Ramos (cell line): ENCODE measurements around the gene MADCAM1.

Source experiments
- in situ Hi-C: fragments of 300-500 bp; cut with MboI; formaldehyde crosslinking; loops from one replicate; pipeline ENCODE4 v1.14.3; 2022; ENCODE audit warnings: low sequenced_read_pairs; ENCODE audit not compliant: unreplicated experiment

MADCAM1 gene

DNA sequence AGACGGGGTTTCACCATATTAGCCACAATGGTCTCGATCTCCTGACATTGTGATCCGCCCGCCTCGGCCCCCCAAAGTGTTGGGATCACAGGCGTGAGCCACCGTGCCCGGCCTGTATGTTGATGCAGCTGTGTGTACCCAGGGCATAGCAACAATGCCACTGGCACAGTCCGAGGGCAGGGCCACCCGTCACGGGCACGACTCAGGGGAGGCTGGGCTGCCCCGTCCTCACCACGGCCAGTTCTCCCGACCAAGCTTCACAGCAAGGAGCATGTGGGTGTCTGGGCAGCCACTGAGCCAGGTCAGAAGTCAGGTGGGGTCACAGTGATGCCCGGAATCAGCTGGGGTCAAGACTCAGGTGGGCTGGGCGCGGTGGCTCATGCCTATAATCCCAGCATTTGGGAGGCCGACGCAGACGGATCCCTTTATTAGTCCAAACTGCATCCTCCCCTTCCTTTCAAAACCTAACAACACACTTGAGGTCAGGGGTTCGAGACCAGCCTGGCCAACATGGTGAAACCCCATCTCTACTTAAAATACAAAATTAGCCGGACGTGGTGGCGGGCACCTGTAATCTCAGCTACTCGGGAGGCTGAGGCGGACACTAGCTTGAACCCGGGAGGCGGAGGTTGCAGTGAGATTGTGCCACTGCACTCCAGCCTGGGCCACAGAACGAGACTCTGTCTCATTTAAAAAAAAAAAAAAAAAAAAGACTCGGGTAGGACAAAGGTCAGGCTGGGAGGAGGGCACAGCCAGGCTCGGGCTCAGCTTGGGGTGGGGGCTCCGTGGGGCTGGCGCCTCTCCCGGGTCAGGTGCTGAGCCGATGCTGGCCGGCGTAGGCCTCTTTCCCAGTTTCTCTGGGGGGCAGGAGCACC is 34.1 kb downstream of the MADCAM1 start:
- in situ Hi-C loops, result no loop called here

GRCh38 chr19:531009-531752 is 34.9 kb downstream of the MADCAM1 start:
- in situ Hi-C loops, result no loop called here

DNA sequence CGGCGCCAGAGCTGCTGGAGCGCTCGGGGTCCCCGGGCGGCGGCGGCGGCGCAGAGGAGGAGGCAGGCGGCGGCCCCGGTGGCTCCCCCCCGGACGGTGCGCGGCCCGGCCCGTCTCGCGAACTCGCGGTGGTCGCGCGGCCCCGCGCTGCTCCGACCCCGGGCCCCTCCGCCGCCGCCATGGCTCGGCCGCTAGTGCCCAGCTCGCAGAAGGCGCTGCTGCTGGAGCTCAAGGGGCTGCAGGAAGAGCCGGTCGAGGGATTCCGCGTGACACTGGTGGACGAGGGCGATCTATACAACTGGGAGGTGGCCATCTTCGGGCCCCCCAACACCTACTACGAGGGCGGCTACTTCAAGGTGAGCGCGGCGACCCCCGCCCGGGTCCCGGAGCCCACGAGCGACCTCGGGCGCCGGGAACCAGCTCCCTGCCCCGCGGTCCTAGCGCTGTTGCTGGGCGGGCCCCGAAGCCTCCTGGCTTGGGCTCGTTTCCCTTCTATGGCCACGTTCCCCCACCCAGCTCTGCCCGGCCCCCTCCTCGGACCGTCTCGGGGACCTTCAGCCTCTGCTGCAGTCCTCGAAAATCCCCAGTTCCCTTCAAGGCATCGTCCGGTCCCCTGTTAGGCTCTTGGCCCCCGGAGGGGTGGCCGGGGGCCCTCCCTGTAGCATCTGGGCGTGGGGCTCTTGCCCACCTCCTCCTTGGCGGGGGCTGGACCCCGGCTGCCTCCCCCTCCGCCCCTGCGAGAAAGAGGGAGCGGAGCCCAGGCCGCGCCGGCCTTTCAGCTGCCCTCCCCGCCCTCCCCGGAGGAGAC is 35.7 kb downstream of the MADCAM1 start, which contains the start of gene CDC34:
Gene CDC34, plus strand, starts transcription at position 8 of the 808 bp plus-strand sequence. Its CDS starts 172 bp downstream, at position 180.
- in situ Hi-C loops, result no loop called here

DNA sequence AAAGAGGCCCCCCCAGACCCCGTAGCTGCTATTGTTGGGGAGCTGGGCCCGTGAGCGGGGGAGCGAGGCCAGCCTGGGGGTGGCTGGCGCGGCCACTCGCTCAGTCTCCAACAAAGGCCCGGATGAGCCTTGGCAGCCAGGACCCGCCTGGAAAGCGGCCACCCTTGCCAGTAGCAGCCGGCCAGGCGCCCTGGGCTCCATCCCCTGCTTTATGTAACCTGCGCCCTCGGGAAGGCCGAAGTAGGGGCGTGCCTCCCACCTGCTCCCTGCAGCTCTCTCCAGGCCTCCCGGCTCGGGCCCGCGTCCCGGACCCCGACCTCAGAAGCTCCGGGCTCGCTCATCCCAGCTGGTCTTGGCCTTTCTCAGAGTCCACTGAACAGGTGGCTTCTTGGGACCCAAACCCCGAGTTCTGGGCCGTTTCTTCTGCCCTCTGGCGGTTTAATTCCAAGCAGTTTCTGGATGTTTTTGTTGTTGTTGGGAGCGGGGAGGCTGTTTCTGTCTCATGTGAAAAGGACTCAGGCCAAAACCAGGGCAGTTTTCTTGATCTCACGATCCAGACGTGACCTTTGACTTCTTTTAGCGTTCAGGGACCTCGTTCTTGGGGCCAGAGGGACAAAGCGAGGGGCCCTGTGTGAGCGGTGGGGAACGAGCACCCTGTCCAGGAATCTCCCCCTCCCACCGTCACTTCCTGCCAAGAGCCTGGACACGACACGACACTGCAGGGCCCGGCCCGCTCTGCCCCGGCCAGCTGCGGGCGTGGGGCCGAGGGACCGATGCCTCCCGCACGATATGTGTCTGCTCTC is 36.5 kb downstream of the MADCAM1 start:
- in situ Hi-C loops, result no loop called here

- in situ Hi-C loops, result no loop called here
Measured at GRCh38 chr19:533364-534058, 37.2 kb downstream of the MADCAM1 start.

DNA sequence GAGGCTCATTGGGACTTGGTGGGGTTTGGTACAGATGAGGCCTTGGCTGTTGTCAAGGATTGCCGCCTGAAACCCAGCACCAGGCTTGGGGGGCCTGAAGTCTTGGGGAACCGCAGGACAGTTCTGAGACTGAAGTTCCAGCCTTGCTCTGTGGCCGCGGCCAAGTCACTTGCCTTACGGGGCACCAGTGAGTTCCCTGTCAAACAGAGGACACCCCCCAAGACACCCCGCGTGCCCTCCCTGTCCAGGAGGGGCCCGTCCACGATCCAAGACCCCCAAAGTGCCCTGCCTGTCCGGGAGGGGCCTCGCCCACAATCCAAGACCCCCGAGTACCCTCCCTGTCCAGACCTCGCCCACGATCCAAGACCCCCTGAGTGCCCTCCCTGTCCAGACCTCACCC is 37.8 kb downstream of the MADCAM1 start:
- in situ Hi-C loops, result no loop called here

DNA sequence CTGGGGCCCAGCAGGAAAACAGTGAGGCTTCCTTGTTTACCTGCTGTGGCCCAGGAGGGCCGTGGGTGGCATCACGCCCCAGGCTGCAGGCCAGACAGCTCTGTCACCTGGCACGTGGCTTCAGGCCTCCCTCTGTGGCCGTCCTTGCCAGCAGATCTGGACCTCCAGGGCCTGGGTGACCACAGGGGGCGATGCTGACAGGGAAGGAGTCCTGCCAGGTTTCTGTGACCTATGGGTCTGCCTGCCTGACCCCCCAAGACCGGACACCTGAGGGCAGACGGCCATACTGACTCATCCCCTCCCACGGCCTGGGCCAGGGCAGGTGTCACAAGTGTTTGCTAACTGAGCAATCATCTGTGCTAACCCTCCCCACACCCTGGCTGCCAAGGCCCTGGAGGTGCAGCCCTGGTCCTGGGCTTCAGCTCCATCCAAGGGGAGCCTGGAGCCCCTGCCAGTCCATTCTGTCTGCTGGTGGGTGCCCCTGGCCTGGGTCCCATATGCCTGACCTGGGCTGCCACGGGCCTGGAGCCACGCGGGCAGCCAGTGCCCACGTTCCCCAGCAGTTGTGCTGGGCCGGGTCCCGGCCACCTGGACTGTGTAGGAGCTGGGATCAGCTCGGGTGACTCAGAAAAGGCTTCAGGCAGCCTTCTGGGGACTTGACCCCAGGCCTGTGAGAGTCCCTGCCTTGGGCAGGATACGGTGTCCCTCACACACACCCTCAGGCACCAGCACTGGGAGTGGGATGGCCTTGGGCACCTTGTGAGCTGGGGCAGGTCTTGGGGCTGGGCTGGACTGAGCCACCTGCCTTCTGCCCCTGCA is 38.9 kb downstream of the MADCAM1 start:
- in situ Hi-C loops, result no loop called here

DNA sequence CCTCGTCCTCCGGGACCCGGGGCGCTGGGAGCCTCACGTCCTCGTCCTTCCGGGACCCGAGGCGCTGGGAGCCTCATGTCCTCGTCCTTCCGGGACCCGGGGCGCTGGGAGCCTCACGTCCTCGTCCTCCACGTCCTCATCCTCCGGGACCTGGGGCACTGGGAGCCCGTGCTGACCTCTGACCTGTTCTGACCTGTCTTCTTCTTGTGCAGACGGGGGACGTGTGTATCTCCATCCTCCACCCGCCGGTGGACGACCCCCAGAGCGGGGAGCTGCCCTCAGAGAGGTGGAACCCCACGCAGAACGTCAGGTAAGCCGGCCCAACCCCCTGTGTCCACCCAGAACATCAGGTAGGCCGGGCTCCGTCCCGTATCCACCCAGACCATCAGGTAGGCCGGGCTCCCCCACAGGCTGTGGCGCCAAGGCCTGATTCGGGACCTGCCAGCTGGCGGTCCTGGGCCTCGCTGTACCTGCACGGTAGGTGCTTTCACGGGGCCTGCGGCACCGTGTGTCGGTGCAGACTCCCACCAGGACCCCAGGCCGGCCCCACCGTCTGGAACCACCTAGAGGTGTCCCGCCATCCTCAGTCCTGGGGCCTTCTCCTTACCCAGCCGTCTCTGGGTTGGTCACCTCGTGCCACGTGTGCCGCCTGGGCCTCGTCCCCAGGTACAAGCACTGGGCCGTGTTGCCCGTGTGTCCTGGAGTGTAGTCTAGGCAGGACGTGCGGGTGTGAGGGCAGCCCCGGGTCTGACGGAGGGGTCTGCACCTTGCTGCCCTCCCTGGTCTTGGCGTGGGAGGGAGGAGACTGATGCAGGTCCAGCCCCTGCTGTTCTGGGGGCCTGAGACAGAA is 40.0 kb downstream of the MADCAM1 start:
- in situ Hi-C loops, result no loop called here

GRCh38 chr19:536881-537404 is 40.7 kb downstream of the MADCAM1 start:
- in situ Hi-C loops, result no loop called here

DNA sequence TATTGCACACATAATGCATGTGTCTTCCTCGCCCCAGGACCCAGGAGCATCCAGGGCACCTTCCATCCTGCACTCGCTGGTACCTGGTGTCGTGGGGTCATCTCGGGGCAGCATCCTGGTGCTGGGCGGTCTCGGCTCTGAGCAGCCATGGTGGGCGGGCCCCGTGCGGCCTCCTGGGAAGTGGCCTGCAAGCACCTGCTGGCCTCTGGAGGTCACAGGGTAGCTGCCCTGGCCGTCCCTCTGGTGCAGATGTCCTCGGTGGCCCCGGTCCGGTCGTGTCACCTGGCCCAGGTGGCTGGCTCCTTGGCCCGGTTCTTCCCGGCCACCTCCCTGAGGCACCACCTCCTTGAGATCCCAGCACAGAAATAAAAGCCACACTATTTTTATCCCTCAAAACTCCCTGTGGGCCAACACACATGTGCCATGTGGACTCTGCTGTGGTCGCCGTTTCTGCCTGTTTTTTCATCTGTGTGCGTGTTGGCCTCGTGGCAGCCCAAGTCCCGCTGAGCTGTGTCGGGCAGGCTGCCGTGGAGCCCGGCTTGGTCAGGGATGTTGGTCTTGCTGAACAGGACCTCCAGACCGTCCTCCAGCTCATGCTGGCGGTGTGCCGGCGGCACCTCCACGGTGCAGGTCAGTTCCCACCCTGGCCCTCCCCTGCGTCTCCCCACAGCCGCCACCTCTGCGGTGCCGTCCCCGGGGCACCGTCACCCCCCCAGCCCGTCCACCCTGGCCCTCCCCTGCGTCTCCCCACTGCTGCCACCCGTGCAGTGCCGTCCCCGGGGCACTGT is 42.5 kb downstream of the MADCAM1 start:
- in situ Hi-C loops, result no loop called here

DNA sequence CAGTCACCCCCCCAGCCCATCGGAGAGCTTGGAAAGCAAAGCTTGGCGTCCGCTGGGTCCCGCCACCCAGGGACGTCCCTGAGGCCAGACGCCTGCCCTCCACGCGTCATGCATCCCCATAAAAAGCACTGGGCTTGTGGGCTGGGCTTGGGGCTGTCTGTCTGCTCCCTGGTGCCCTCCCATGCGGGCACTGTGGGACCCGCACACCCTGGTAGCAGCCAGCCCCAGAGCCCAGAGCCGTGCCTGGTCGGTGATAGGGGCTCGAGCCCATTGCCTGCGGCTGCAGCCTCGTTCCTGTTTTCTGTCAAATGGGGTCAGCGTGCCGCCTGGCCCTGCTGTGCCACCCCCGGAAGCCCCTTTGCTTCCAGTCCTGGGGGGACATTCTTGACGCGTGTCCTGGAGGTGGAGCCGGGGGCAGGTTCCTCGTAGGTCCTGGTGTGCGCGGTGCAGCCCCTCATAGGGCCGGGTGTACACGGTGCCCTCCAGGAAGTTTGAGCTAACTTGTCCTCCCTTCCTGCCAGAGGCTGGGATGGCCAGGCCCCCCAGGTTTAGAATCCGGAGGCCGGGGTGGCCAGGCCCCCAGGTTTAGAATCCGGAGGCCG is 43.2 kb downstream of the MADCAM1 start:
- in situ Hi-C loops, result no loop called here

GRCh38 chr19:540867-541637 is 44.8 kb downstream of the MADCAM1 start:
- in situ Hi-C loops, result no loop called here

GRCh38 chr19:541699-542098 is 45.4 kb downstream of the MADCAM1 start:
- in situ Hi-C loops, result no loop called here

DNA sequence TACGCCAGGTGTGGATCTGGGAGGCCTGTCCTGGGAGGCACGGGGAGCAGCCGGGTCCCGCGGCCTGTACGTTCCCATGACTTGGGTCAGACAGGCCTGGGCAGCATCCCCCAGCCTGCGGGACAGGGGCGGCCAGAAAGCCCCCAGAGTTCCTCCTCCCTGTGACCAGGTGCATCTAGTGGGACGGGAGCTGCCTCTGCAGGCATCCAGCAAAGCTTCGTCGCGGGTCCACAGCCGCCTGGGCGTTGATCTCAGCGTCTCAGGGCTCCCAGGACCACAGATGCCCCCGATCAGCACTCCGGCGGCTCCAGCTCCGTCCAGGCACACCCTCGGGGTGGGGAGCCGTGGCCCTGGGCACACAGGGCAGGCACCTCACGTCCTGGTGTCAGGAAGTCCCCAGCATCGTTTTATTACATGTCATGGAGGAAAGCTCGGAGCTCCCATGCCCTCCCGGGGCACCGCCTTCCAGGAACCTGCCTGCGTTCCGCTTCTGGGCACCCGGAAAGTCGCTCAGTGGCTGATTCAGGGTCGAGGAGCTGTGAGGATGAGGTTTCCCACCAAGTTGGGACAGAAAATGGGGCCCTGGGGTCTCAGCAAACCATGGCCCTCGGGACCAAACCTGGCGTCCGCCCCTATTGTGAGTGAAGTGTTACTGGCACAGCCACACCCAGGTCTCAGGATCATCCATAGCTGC is 46.0 kb downstream of the MADCAM1 start:
- in situ Hi-C loops, result no loop called here
